Measurements from ENCODE around the gene ARHGAP5.

GRCh38 chr14:32085182-32085844, 8.2 kb downstream of the ARHGAP5 start:
- TF ChIP-seq MLX (CRISPR knock-in tag; IDR thresholded peaks at IDR 0.05), result no peak
- TF ChIP-seq ATF3 (CRISPR knock-in tag; conservative IDR thresholded peaks at IDR 0.05), result no peak
- TF ChIP-seq ZNF121 (CRISPR knock-in tag; IDR thresholded peaks at IDR 0.05), result no peak
- no peak for TF ChIP-seq CTCF (IDR thresholded peaks at IDR 0.05)
- TF ChIP-seq NFE2L1 (CRISPR knock-in tag; IDR thresholded peaks at IDR 0.05), result no peak
